HepG2 (cell line): Measurements from ENCODE around the gene ZNF74. TPM values are rescaled to one million over a fixed set of nuclear protein-coding genes. Genes with fewer than 3 reads are reported as not detected.

ENCODE experiments used
- ATAC-seq: fragments of 200-7000 bp; cut with Tn5 transposase; 3 replicates; pipeline ENCODE4 v1.9.1; 2020; ENCODE audit warnings: mild to moderate bottlenecking, moderate library complexity
- BruUV-seq: library from RNA; stranded (reverse); fragments of 400-500 nt; replicated peaks from 2 replicates; lab custom pipeline; 2021; lab: Mats Ljungman, UMichigan
- CTCF ChIA-PET: fragments of 300-600 bp; formaldehyde crosslinking; extraction: SDS; loops from one replicate; lab custom pipeline; 2021; ENCODE audit warnings: low total read pairs, inconsistent platforms, low intra/inter-chr PET ratio; lab: Yijun Ruan, JAX
- POLR2A ChIA-PET: fragments of 350-600 bp; sonication (Branson Sonifier 250); formaldehyde crosslinking; loops from one replicate; lab custom pipeline; 2020; ENCODE audit warnings: antibody characterized with exemption, inconsistent platforms; lab: Yijun Ruan, JAX
- DNase-seq: peaks from one replicate; pipeline ENCODE4 v3.0.0-alpha.2; 2015; ENCODE audit warnings: low spot score
- FAIRE-seq: peaks from 3 replicates; lab custom pipeline; 2011; peaks lifted over from hg19 to GRCh38; lab: Jason Lieb, UNC
- H2AFZ ChIP-seq: one replicate; pipeline ENCODE4 v1.6.1; 2011; ENCODE audit warnings: low read length, inconsistent platforms
- H3K27ac ChIP-seq: fragments of 300-600 bp; 3 replicates; pipeline ENCODE4 v1.8.0; 2011; ENCODE audit warnings: mixed run types, mild to moderate bottlenecking, mixed read lengths, low read length, inconsistent platforms; ENCODE audit not compliant: insufficient read depth; ENCODE audit errors: extremely low read length
- H3K27me3 ChIP-seq, 2 experiments: fragments of 200-600 bp in 1 of 2; 2 replicates in 1 of 2; 3 replicates in 1 of 2; pipeline versions ENCODE4 v1.6.0 to v1.8.0; 2011; ENCODE audit warnings: low read length in 2 of 2, mild to moderate bottlenecking in 2 of 2, moderate library complexity in 2 of 2, inconsistent platforms in 1 of 2; ENCODE audit not compliant: insufficient read depth in 2 of 2, control insufficient read depth in 1 of 2
- H3K36me3 ChIP-seq, 2 experiments: fragments of 200-600 bp in 1 of 2; replicated peaks in 1 of 2; 2 replicates in 1 of 2; 3 replicates in 1 of 2; pipeline versions ENCODE4 v1.5.1 to v1.8.0; 2011; ENCODE audit warnings: low read length in 2 of 2, inconsistent platforms in 1 of 2; ENCODE audit not compliant: insufficient read depth in 2 of 2, control insufficient read depth in 1 of 2
- H3K4me1 ChIP-seq: 2 replicates; pipeline ENCODE4 v1.5.1; 2012; ENCODE audit warnings: low read length, inconsistent platforms; ENCODE audit not compliant: insufficient read depth
- H3K4me2 ChIP-seq: 2 replicates; pipeline ENCODE4 v1.6.0; 2011; ENCODE audit warnings: low read depth, low read length, inconsistent platforms
- H3K4me3 ChIP-seq, 3 experiments: fragments of 200-600 bp in 1 of 3; sonication (generic), shearing (Covaris generic) in 1 of 3; replicated peaks in 1 of 3; 2 replicates each; pipeline ENCODE4 v1.5.1; 2011 to 2016; ENCODE audit warnings: low read length in 3 of 3, inconsistent platforms in 2 of 3, low read depth in 2 of 3, mild to moderate bottlenecking in 2 of 3, control low read depth in 1 of 3, mixed read lengths in 1 of 3; ENCODE audit not compliant: insufficient read depth in 1 of 3
- H3K79me2 ChIP-seq: one replicate; pipeline ENCODE4 v1.6.1; 2011; ENCODE audit warnings: low read length, inconsistent platforms; ENCODE audit not compliant: insufficient read depth
- H3K9ac ChIP-seq: 2 replicates; pipeline ENCODE4 v1.6.0; 2011; ENCODE audit warnings: mild to moderate bottlenecking, low read depth, low read length, inconsistent platforms; ENCODE audit not compliant: insufficient read depth
- H3K9me3 ChIP-seq: 2 replicates; pipeline ENCODE4 v1.5.1; 2012; ENCODE audit warnings: mild to moderate bottlenecking, low read length
- H4K20me1 ChIP-seq: 2 replicates; pipeline ENCODE4 v1.6.0; 2011; ENCODE audit warnings: inconsistent platforms, mild to moderate bottlenecking, low read length, moderate library complexity; ENCODE audit not compliant: insufficient read depth
- ADNP ChIP-seq: sonication (generic); formaldehyde crosslinking; IDR thresholded peaks from 2 replicates; pipeline ENCODE4 v1.4.0; 2020; ENCODE audit warnings: missing genetic modification reagents
- CHD2 ChIP-seq: IDR thresholded peaks from 2 replicates; pipeline ENCODE4 v1.6.1; 2011; ENCODE audit warnings: low read depth, low read length, improper control_type of control experiment
- FOSL2 ChIP-seq: sonication (generic); formaldehyde crosslinking; IDR thresholded peaks from 2 replicates; pipeline ENCODE4 v1.4.0; 2020; ENCODE audit warnings: missing genetic modification reagents
- FOXC1 ChIP-seq: sonication (generic); formaldehyde crosslinking; IDR thresholded peaks from 2 replicates; pipeline ENCODE4 v1.8.0; 2022; ENCODE audit warnings: mild to moderate bottlenecking, missing genetic modification reagents, borderline replicate concordance
- FOXK1 ChIP-seq: sonication (generic); formaldehyde crosslinking; IDR thresholded peaks from 2 replicates; pipeline ENCODE4 v1.4.0; 2020; ENCODE audit warnings: low read depth, missing genetic modification reagents, borderline replicate concordance
- NFRKB ChIP-seq: fragments of 450-650 bp; IDR thresholded peaks from 2 replicates; pipeline ENCODE4 v1.6.1; 2017
- ONECUT2 ChIP-seq: sonication (generic); formaldehyde crosslinking; IDR thresholded peaks from 2 replicates; pipeline ENCODE4 v1.4.0; 2020; ENCODE audit warnings: missing genetic modification reagents
- PHF20 ChIP-seq: sonication (generic); formaldehyde crosslinking; IDR thresholded peaks from 2 replicates; pipeline ENCODE4 v1.5.0; 2020; ENCODE audit warnings: mild to moderate bottlenecking, missing genetic modification reagents
- SMAD1 ChIP-seq: sonication (generic); formaldehyde crosslinking; IDR thresholded peaks from 2 replicates; pipeline ENCODE4 v1.4.0; 2020; ENCODE audit warnings: missing genetic modification reagents, low read depth, mild to moderate bottlenecking, borderline replicate concordance
- SOX13 ChIP-seq, 3 experiments: fragments of 450-650 bp in 1 of 3; sonication (generic) in 1 of 3; formaldehyde crosslinking in 1 of 3; IDR thresholded peaks in 2 of 3; conservative IDR thresholded peaks in 1 of 3; 2 replicates each; pipeline versions ENCODE4 v1.5.0 to v1.6.1; 2016 to 2020; ENCODE audit warnings: antibody characterized with exemption in 1 of 3, mild to moderate bottlenecking in 1 of 3, missing compliant biosample characterization in 1 of 3, missing genetic modification reagents in 1 of 3, moderate library complexity in 1 of 3
- TEAD3 ChIP-seq: optimal IDR thresholded peaks from 2 replicates; pipeline ENCODE3; 2016; ENCODE audit warnings: borderline replicate concordance
- ZBTB8A ChIP-seq: sonication (generic); formaldehyde crosslinking; IDR thresholded peaks from 2 replicates; pipeline ENCODE4 v1.4.0; 2020; ENCODE audit warnings: mild to moderate bottlenecking, low read depth, missing genetic modification reagents, borderline replicate concordance
- ZFP82 ChIP-seq: sonication (generic); formaldehyde crosslinking; IDR thresholded peaks from 2 replicates; pipeline ENCODE4 v1.5.1; 2020; ENCODE audit warnings: mild to moderate bottlenecking, missing genetic modification reagents, borderline replicate concordance
- ZFX ChIP-seq: sonication (generic); formaldehyde crosslinking; IDR thresholded peaks from 2 replicates; pipeline ENCODE4 v1.4.0; 2020; ENCODE audit warnings: mild to moderate bottlenecking, low read depth, missing genetic modification reagents, moderate library complexity
- ZNF24 ChIP-seq: fragments of 450-650 bp; IDR thresholded peaks from 2 replicates; pipeline ENCODE4 v1.6.1; 2017; ENCODE audit warnings: antibody characterized with exemption, mild to moderate bottlenecking
- ZNF281 ChIP-seq: sonication (generic); formaldehyde crosslinking; IDR thresholded peaks from 2 replicates; pipeline ENCODE4 v1.4.0; 2020; ENCODE audit warnings: missing genetic modification reagents, borderline replicate concordance
- ZNF329 ChIP-seq: sonication (generic); formaldehyde crosslinking; IDR thresholded peaks from 2 replicates; pipeline ENCODE4 v1.9.0; 2021; ENCODE audit warnings: low read depth, mild to moderate bottlenecking, missing genetic modification reagents
- ZNF333 ChIP-seq: sonication (generic); formaldehyde crosslinking; IDR thresholded peaks from 2 replicates; pipeline ENCODE4 v1.4.0; 2020; ENCODE audit warnings: mild to moderate bottlenecking, missing genetic modification reagents, borderline replicate concordance
- ZNF567 ChIP-seq: sonication (generic); formaldehyde crosslinking; IDR thresholded peaks from 2 replicates; pipeline ENCODE4 v1.8.1; 2023; ENCODE audit warnings: mild to moderate bottlenecking, missing genetic modification reagents, borderline replicate concordance
- ZNF616 ChIP-seq: sonication (generic); formaldehyde crosslinking; IDR thresholded peaks from 2 replicates; pipeline ENCODE4 v1.5.0; 2020; ENCODE audit warnings: low read depth, mild to moderate bottlenecking, missing genetic modification reagents
- ZNF674 ChIP-seq: sonication (generic); formaldehyde crosslinking; IDR thresholded peaks from 2 replicates; pipeline ENCODE4 v1.5.0; 2020; ENCODE audit warnings: low read depth, mild to moderate bottlenecking, missing genetic modification reagents
- WGBS: methylation state at CpG from one replicate; pipeline ENCODE4 v1.1.6; 2017; ENCODE audit warnings: low lambda C conversion rate; 5-methylcytosine and 5-hydroxymethylcytosine counted together
- in situ Hi-C: cut with HindIII; loops from 2 replicates; pipeline ENCODE4 v1.10.0; 2017; ENCODE audit warnings: low pct_unique_long_range_greater_than_20kb; ENCODE audit not compliant: extremely low pct_ligation_motif_present
- intact Hi-C: fragments of 100-400 bp; cut with micrococcal nuclease; formaldehyde crosslinking; loops from one replicate; pipeline ENCODE4 v1.10.0; 2022; ENCODE audit not compliant: unreplicated experiment
- polyA plus RNA-seq, 8 experiments: library from polyadenylated mRNA; depleted of rRNA in 3 of 8; stranded (reverse) in 7 of 8; unstranded in 1 of 8; fragments of >200 nt; fragmentation: Illumina TruSeq in 4 of 8; extraction: Trizol in 4 of 8; gene quantifications; 2 replicates each; pipeline versions ENCODE4 v1.2.1 to v1.2.3, GENCODE V29; 2011 to 2016; ENCODE audit warnings: low read depth in 4 of 8, missing spikeins in 1 of 8, mixed read lengths in 1 of 8; ENCODE audit not compliant: insufficient read depth in 1 of 8
- total RNA-seq, 5 experiments: library from RNA; depleted of rRNA; stranded (reverse); fragments of >200 nt; fragmentation: Illumina TruSeq; extraction: Trizol; gene quantifications; 2 replicates each; pipeline ENCODE4 v1.2.3, GENCODE V29; 2016; ENCODE audit warnings: low read depth in 1 of 5
- TF ChIP-seq, protein P1 (sequence below): sonication (generic); formaldehyde crosslinking; IDR thresholded peaks from 2 replicates; pipeline ENCODE4 v1.8.0; 2022; ENCODE audit warnings: mild to moderate bottlenecking, missing genetic modification reagents; ENCODE audit not compliant: insufficient replicate concordance

The ZNF74 gene
- total and polyA plus RNA-seq, 2 of the 13 experiments (the other 11 are each of a cell fraction or from before 2014, with no cell fraction given), result 6.3 to 9.1 TPM

DNA sequence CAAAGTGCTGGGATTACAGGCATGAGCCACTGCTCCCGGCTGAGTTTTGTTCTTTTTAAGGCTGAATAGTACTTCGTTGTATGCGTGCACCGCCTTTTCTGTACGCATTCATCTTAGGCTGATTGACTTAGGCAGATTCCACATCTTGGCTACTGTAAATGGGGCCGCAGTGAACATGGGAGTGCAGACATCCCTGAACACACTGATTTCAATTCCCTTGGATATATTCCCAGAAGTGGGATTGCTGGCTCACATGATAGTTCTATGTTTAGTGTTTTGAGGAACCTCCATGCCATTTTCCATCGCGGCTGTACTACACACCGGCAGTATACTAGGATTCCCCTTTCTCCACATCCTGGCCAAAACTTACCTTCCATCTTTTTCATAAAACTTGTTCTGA is 10.4 kb upstream of the ZNF74 start (continued):
- TF ChIP-seq ZNF24, result no peak
- no peak for TF ChIP-seq FOXC1 (CRISPR knock-in tag)
- TF ChIP-seq NFRKB, result no peak
- no peak for TF ChIP-seq ZNF567
- no peak for TF ChIP-seq SMAD1
- TF ChIP-seq, all 625 proteins: peak for 0

- in situ Hi-C loops, result no loop called here
- TF ChIP-seq CHD2, result no peak
- TF ChIP-seq ZNF281 (CRISPR knock-in tag), result no peak
- no peak for TF ChIP-seq FOXK1 (CRISPR knock-in tag)
- no peak for TF ChIP-seq ZFX (CRISPR knock-in tag)
- no peak for TF ChIP-seq ZFP82 (CRISPR knock-in tag)
- no peak for TF ChIP-seq ZNF674
- TF ChIP-seq ONECUT2 (CRISPR knock-in tag), result no peak
- TF ChIP-seq, protein P1, sequence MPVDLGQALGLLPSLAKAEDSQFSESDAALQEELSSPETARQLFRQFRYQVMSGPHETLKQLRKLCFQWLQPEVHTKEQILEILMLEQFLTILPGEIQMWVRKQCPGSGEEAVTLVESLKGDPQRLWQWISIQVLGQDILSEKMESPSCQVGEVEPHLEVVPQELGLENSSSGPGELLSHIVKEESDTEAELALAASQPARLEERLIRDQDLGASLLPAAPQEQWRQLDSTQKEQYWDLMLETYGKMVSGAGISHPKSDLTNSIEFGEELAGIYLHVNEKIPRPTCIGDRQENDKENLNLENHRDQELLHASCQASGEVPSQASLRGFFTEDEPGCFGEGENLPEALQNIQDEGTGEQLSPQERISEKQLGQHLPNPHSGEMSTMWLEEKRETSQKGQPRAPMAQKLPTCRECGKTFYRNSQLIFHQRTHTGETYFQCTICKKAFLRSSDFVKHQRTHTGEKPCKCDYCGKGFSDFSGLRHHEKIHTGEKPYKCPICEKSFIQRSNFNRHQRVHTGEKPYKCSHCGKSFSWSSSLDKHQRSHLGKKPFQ, result no peak
- TF ChIP-seq TEAD3, result no peak
- no peak for TF ChIP-seq FOSL2
- TF ChIP-seq ZNF329, result no peak
- TF ChIP-seq SOX13 (IDR thresholded peaks at IDR 0.05), result no peak
- no peak for TF ChIP-seq SOX13 (CRISPR knock-in tag; conservative IDR thresholded peaks at IDR 0.05 in 1 of 2, IDR thresholded peaks at IDR 0.05 in 1 of 2)
- TF ChIP-seq ADNP, result no peak
- no peak for TF ChIP-seq ZNF616 (CRISPR knock-in tag)
- no peak for TF ChIP-seq PHF20 (CRISPR knock-in tag)
- no peak for TF ChIP-seq ZBTB8A (CRISPR knock-in tag)
- TF ChIP-seq ZNF333 (CRISPR knock-in tag), result no peak
Measured at GRCh38 chr22:20384171-20384570, 9.8 kb upstream of the ZNF74 start.

More at GRCh38 chr22:20384171-20384570, 9.8 kb upstream of the ZNF74 start:
- H2AFZ ChIP-seq, result no peak overlapping the region
- no peak for ATAC-seq
- 1% methylated on average over 2 of the region's 2 CpGs for WGBS
- intact Hi-C loops, result no loop called here
- no peak for FAIRE-seq
- no peaks in the 10 kb centered on the region for H3K9me3 ChIP-seq
- H4K20me1 ChIP-seq, result no peaks in the 10 kb centered on the region
- no peaks in the 10 kb centered on the region for H3K79me2 ChIP-seq
- no peaks in the 10 kb centered on the region for H3K4me1 ChIP-seq
- no peak overlapping the region for H3K4me2 ChIP-seq
- H3K36me3 ChIP-seq, result no peaks in the 10 kb centered on the region
- CTCF ChIA-PET, result no interaction called here
- POLR2A ChIA-PET, result no interaction called here
- peaks cover 1 to 8% of the 10 kb centered on the region in 2 experiments; a peak in 2 of 5 replicates for H3K27me3 ChIP-seq
- no peak overlapping the region for H3K4me3 ChIP-seq
- H3K9ac ChIP-seq, result no peak overlapping the region
- DNase-seq, result no peak
- H3K27ac ChIP-seq, result no peak overlapping the region
- BruUV-seq, result no TSS peak
